Heart right ventricle (tissue), 16 donors: Measurements from ENCODE around the gene LRP1B. TPM values are rescaled to one million over a fixed set of nuclear protein-coding genes. Genes with fewer than 3 reads are reported as not detected.

Experiments used
- ATAC-seq, 8 donors: fragments of 200-7000 bp; cut with Tn5 transposase; one replicate each; pipeline ENCODE4 v1.9.1; 2020; ENCODE audit warnings: mild to moderate bottlenecking in 8 of 8, moderate library complexity in 8 of 8, moderate number of reproducible peaks in 1 of 8
- DNase-seq, 2 donors: peaks; one replicate each; pipeline ENCODE4 v3.0.0-alpha.2; 2020
- H3K27ac ChIP-seq, 10 donors: fragments of 200-600 bp; sonication (generic) in 2 of 10; one replicate each; pipeline versions ENCODE4 v1.5.0 to v1.8.0; 2020 to 2022; ENCODE audit warnings: mild to moderate bottlenecking in 3 of 10
- H3K27me3 ChIP-seq, 7 donors: fragments of 200-600 bp; one replicate each; pipeline ENCODE4 v1.8.0; 2021 to 2022; ENCODE audit warnings: mild to moderate bottlenecking in 2 of 7
- H3K36me3 ChIP-seq, 9 donors: fragments of 200-600 bp; sonication (generic) in 1 of 9; one replicate each; pipeline versions ENCODE4 v1.5.0 to v1.8.0; 2020 to 2022; ENCODE audit warnings: mild to moderate bottlenecking in 2 of 9
- H3K4me1 ChIP-seq, 9 donors: fragments of 200-600 bp; sonication (generic) in 1 of 9; one replicate each; pipeline versions ENCODE4 v1.5.0 to v1.8.0; 2020 to 2022; ENCODE audit warnings: mild to moderate bottlenecking in 4 of 9
- H3K4me3 ChIP-seq, 10 donors: fragments of 200-600 bp; sonication (generic) in 2 of 10; one replicate each; pipeline versions ENCODE4 v1.5.0 to v1.8.0; 2020 to 2022; ENCODE audit warnings: mild to moderate bottlenecking in 7 of 10, moderate library complexity in 2 of 10
- H3K9me3 ChIP-seq, 11 donors: fragments of 200-600 bp in 10 of 11; sonication (generic) in 2 of 11; one replicate each; pipeline versions ENCODE4 v1.5.0 to v1.8.0; 2013 to 2022; ENCODE audit warnings: mild to moderate bottlenecking in 2 of 11, control low read depth in 1 of 11, moderate library complexity in 1 of 11
- WGBS, 2 donors: extraction: QIAGEN DNeasy Blood & Tissue Kit; methylation state at CpG; one replicate each; pipeline ENCODE4 v1.1.7; 2013; ENCODE audit warnings: inconsistent platforms in 1 of 2; 5-methylcytosine and 5-hydroxymethylcytosine counted together
- intact Hi-C, 10 donors: fragments of 100-400 bp; cut with DNase I; formaldehyde crosslinking; loops; one replicate each; pipeline versions ENCODE4 v1.11.1 to v1.14.2; 2022
- polyA plus RNA-seq, 2 donors: library from polyadenylated mRNA; stranded (reverse); fragments of 200-250 nt; gene quantifications; one replicate each; pipeline ENCODE4 v1.2.3, GENCODE V29; 2013
- total RNA-seq, 10 donors: library from RNA; stranded (reverse); fragmentation: NEBNext Ultra II Directional in 3 of 10; extraction: Animal tissue kit (Norgen Biotek cat#: 25700) in 3 of 10; gene quantifications; one replicate each; pipeline versions ENCODE4 v1.2.1 to v1.2.4, GENCODE V29; 2021 to 2023
- TF ChIP-seq, protein P1 (sequence below), 9 donors: fragments of 200-600 bp; sonication (generic) in 2 of 9; IDR thresholded peaks; one replicate each; pipeline versions ENCODE4 v1.5.0 to v1.8.0; 2021 to 2022; ENCODE audit warnings: antibody characterized with exemption in 9 of 9, mild to moderate bottlenecking in 5 of 9, moderate library complexity in 1 of 9
- donor health status: Arrhythmogenic right ventricular cardiomyopathy.
- donor health status: ischemic (EF 13 %, LVEDD 7.1; RV severe dilation, severe dysfunction).
- donor health status: healthy with polysubstance abuse.
- donor health status: DM: no; HTN: yes; CAD: no.
- donor health status: DM: no; HTN: no; CAD: no.
- donor health status: ischemic (EF 25% LVEDD 6.9; RV normal size, moderate dysfunction).
- donor health status: ischemic (EF 25% LVEDD 5.7; RV mildly dilated, moderate dysfunction).
- donor health status: healthy.
- donor health status: DM: yes; HTN: yes; CAD: no.
- donor health status: Ischemic cardiomyopathy.
- donor health status: ischemic (EF 35%, LVEDD 5.7; RV mildly dilated, moderate dysfunction).
- donor health status: nonischemic (EF 11% LVEDD 7.7; RV severe dilation, severe dysfunction).
- donor health status: DM: yes; HTN: yes; CAD: no.
- donor health status: PGD.
- donor health status: ischemic (EF 29% LVEDD 5.4; RV normal size, mild dysfunction).
- donor health status: nonischemic (EF 23%, LVEDD 6.1; RV moderate dilation, normal function).

Gene LRP1B
- total and polyA plus RNA-seq, 12 donors = 0.02 to 0.27 (median 0.14) TPM; not detected in 1

DNA sequence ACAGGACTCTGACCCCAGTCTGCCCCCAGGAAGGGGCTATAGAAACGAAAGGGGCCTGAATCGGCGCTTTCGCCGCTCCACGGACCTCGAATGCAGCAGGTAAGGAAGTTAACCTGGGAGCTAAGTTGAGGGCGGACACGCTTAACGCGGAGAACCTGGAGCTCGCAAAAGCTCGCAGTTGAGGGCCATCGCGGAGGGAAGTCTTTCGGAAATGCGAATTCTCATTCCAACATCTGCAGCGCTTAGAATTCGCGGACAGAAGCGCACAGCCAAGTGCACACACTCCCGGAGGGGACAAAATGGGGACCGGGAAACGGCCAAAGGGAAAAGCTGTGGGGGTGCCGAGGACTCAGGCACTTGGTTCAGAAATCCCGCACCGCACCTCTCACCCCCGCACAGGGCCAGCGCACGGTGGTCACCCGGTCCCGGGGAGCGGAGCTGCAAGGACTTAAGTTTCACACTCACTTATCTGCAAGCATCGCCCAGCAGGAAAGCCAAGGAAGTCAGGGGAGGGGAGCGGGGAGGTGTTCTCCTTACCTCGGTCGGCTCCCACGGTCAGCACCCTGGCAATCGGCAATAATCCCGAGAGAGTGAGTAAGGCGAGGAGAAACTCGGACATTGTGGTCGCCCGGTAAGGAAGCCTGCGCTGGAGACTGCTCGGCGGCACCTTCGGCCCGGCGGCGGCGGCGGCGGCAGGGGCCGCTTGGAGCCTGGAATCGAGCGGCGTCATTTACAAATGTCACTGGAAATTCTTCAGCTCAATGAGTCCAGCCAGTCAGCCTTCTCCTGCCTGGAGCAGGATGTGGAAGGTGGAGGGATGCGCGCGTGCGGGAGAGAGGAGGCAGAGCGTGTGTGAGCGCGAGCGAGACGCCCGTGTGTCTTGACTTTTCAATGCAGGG, 456 bp downstream of the LRP1B start:
- WGBS, 2 donors = 0 to 1% methylated on average over 68 of the region's 68 CpGs
- Histone ChIP-seq H3K27ac (no peak overlapping the region), H3K9me3 (no peaks in the 10 kb centered on the region), H3K27me3 (peaks cover 0 to 62% (median 45%) of the 10 kb centered on the region in 7 donors), H3K4me3 (peak overlapping the region; percentile 25 to 58 (median 46)), H3K4me1 (peaks cover 0 to 21% (median 14%) of the 10 kb centered on the region in 9 donors), H3K36me3 (no peaks in the 10 kb centered on the region)
- DNase-seq = peak; percentile 7 to 21
- TF ChIP-seq, protein P1, sequence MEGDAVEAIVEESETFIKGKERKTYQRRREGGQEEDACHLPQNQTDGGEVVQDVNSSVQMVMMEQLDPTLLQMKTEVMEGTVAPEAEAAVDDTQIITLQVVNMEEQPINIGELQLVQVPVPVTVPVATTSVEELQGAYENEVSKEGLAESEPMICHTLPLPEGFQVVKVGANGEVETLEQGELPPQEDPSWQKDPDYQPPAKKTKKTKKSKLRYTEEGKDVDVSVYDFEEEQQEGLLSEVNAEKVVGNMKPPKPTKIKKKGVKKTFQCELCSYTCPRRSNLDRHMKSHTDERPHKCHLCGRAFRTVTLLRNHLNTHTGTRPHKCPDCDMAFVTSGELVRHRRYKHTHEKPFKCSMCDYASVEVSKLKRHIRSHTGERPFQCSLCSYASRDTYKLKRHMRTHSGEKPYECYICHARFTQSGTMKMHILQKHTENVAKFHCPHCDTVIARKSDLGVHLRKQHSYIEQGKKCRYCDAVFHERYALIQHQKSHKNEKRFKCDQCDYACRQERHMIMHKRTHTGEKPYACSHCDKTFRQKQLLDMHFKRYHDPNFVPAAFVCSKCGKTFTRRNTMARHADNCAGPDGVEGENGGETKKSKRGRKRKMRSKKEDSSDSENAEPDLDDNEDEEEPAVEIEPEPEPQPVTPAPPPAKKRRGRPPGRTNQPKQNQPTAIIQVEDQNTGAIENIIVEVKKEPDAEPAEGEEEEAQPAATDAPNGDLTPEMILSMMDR (IDR thresholded peaks at IDR 0.05) = no peak
- intact Hi-C loops = no loop called here
- ATAC-seq = peak in 7 of 8 donors; percentile 43 to 65 (median 49)

DNA sequence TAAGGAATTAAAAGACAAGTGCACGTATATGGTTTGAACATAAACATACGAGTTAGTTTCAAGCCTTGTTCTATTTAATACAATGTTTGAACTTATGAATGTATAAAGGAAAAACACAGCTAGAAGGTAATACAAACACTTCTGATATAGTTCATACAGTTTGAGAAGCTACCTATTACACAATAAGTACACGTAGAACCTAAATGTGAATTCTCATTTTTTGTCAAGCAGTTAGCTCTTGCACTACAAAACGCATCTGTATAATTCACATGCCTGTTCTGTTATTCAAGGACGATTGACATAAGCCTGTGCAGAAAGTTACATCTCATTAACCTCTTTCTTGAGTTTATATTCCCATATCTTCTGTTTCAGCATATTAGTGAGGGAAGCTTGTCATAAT, 2.7 kb downstream of the LRP1B start:
- TF ChIP-seq, protein P1 (IDR thresholded peaks at IDR 0.05) = no peak
- intact Hi-C loops = no loop called here
- WGBS, 2 donors = 93 to 96% methylated on average over 5 of the region's 5 CpGs

DNA sequence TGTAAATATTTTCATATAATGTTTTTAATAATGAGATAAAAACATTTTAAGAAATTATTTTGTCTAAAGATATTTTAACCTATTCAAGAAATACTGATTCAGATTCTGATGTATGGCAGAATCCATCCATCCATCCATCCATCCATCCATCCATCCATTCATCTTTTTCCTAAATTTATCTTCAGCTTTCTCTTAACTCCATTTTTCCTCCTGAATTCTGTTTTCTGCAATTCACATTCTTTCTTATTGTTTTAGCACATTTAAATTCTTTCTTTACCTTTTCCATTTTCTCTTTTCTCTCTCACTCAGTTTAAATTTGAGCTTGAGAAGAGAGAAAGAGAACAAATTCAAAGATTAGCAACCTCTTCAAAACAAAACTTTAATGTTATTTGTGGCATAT, 3.6 kb downstream of the LRP1B start:
- peaks cover 0 to 41% (median 37%) of the 10 kb centered on the region in 7 donors for H3K27me3 ChIP-seq
- H3K4me3 ChIP-seq = no peak overlapping the region
- ATAC-seq = no peak
- H3K36me3 ChIP-seq = no peaks in the 10 kb centered on the region
- H3K27ac ChIP-seq = no peak overlapping the region
- H3K9me3 ChIP-seq = no peaks in the 10 kb centered on the region
- peaks cover 0 to 21% (median 14%) of the 10 kb centered on the region in 9 donors for H3K4me1 ChIP-seq
- intact Hi-C loops = no loop called here
- no peak for DNase-seq
- TF ChIP-seq, protein P1 (IDR thresholded peaks at IDR 0.05) = no peak

More for the DNA sequence above, 2.7 kb downstream of the LRP1B start:
- Histone ChIP-seq H3K9me3 (no peaks in the 10 kb centered on the region), H3K36me3 (no peaks in the 10 kb centered on the region), H3K4me3 (no peak overlapping the region), H3K4me1 (peaks cover 0 to 21% (median 14%) of the 10 kb centered on the region in 9 donors), H3K27me3 (peaks cover 0 to 50% (median 41%) of the 10 kb centered on the region in 7 donors), H3K27ac (no peak overlapping the region)
- ATAC-seq (no peak), DNase-seq (no peak)

DNA sequence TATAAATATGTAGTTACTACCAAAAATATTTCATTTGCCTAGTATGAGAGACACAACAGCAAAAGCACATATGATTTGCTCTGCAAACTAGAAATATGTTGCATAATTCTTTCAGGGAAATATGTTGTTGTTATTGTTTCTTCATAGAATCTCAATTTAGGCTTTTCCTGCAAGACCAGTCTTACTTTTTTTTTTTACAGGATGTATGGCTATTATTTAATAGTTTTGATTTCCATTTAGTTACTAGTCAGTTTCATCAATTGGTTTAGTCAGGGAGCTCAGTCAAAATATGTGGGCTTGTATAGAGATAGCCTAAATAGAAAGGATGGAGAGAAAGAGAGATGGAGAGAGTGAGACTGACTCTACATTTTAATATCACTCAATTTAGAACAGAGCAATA, 6.1 kb downstream of the LRP1B start:
- Histone ChIP-seq H3K4me3 (no peak overlapping the region), H3K27ac (no peak overlapping the region), H3K36me3 (no peaks in the 10 kb centered on the region), H3K4me1 (peaks cover 0 to under 1% (median 0%) of the 10 kb centered on the region in 9 donors), H3K9me3 (no peaks in the 10 kb centered on the region), H3K27me3 (peaks cover 0 to 17% (median 12%) of the 10 kb centered on the region in 7 donors)
- DNase-seq (no peak), ATAC-seq (no peak)
- TF ChIP-seq, protein P1 (IDR thresholded peaks at IDR 0.05) = no peak
- intact Hi-C loops = no loop called here
